SK-N-SH (cell line): ENCODE results near the gene TMEFF1.

Experiments
- CTCF ChIP-seq: fragments of 200-600 bp; sonication (generic); IDR thresholded peaks from 2 replicates; pipeline ENCODE4 v1.6.1; 2017; ENCODE audit warnings: antibody characterized with exemption, mild to moderate bottlenecking, moderate library complexity
- EZH2phosphoT487 ChIP-seq: fragments of 200-600 bp; sonication (generic); IDR thresholded peaks from 2 replicates; pipeline ENCODE4 v1.6.1; 2017; ENCODE audit warnings: low read depth, mixed run types, mild to moderate bottlenecking, antibody characterized with exemption, moderate library complexity, borderline replicate concordance
- FOXM1 ChIP-seq: IDR thresholded peaks from 2 replicates; pipeline ENCODE4 v1.4.0; 2012; ENCODE audit warnings: low read depth, mild to moderate bottlenecking
- GATA2 ChIP-seq: sonication (generic); formaldehyde crosslinking; IDR thresholded peaks from 2 replicates; pipeline ENCODE4 v1.5.0; 2020; ENCODE audit warnings: mild to moderate bottlenecking, missing genetic modification reagents
- JUND ChIP-seq: IDR thresholded peaks from 2 replicates; pipeline ENCODE4 v1.4.0; 2012
- RAD21 ChIP-seq: IDR thresholded peaks from 2 replicates; pipeline ENCODE4 v1.6.1; 2012; ENCODE audit warnings: mild to moderate bottlenecking, low read length
- RCOR1 ChIP-seq: fragments of 150-350 bp; IDR thresholded peaks from 2 replicates; pipeline ENCODE4 v1.6.1; 2017; ENCODE audit warnings: antibody characterized with exemption, low read length
- RXRA ChIP-seq: IDR thresholded peaks from 2 replicates; pipeline ENCODE4 v1.4.0; 2012; ENCODE audit warnings: low read depth, mild to moderate bottlenecking, borderline replicate concordance
- SMC3 ChIP-seq: IDR thresholded peaks from 2 replicates; pipeline ENCODE4 v1.6.1; 2012; ENCODE audit warnings: low read depth, low read length, improper control_type of control experiment
- TAF1 ChIP-seq: IDR thresholded peaks from 2 replicates; pipeline ENCODE4 v1.6.1; 2012; ENCODE audit warnings: low read depth, mild to moderate bottlenecking, low read length, moderate library complexity, borderline replicate concordance
- TF ChIP-seq, protein P1 (sequence below): IDR thresholded peaks from 2 replicates; pipeline ENCODE4 v1.4.0; 2012; ENCODE audit warnings: low read depth
- TF ChIP-seq, protein P2 (sequence below): fragments of 150-350 bp; IDR thresholded peaks from 2 replicates; pipeline ENCODE4 v1.6.1; 2017; ENCODE audit warnings: antibody characterized with exemption, low read length, low read depth, borderline replicate concordance
- TF ChIP-seq, protein P3 (sequence below): fragments of 150-350 bp; IDR thresholded peaks from 2 replicates; pipeline ENCODE4 v1.6.1; 2016; ENCODE audit warnings: mild to moderate bottlenecking, low read depth, low read length

DNA sequence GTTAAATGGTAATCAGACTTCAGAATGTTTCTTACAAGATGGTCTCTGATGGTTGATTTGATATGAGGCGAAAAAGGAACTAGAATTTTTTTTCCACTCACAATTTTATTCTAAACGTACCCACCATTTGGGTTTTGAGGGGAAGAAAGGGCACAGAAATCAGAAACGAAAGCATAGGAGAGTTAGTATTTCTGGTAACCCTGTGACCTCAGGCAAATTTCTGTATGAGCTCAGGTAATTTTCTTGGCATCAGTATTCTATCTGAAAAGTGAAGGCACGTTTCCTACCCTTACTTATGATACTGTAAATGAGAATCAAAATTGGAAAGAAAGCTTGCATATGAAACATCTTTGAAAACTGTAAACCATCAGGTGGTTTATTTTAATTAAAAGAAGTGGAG lies 26.5 kb downstream of the TMEFF1 start:
- no peak for TF ChIP-seq CTCF
- TF ChIP-seq EZH2phosphoT487, result no peak
- TF ChIP-seq JUND, result no peak
- no peak for TF ChIP-seq FOXM1
- TF ChIP-seq TAF1, result no peak
- TF ChIP-seq, protein P1, sequence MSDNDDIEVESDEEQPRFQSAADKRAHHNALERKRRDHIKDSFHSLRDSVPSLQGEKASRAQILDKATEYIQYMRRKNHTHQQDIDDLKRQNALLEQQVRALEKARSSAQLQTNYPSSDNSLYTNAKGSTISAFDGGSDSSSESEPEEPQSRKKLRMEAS, result no peak
- no peak for TF ChIP-seq SMC3
- no peak for TF ChIP-seq RCOR1
- TF ChIP-seq RXRA, result no peak
- TF ChIP-seq, protein P2, sequence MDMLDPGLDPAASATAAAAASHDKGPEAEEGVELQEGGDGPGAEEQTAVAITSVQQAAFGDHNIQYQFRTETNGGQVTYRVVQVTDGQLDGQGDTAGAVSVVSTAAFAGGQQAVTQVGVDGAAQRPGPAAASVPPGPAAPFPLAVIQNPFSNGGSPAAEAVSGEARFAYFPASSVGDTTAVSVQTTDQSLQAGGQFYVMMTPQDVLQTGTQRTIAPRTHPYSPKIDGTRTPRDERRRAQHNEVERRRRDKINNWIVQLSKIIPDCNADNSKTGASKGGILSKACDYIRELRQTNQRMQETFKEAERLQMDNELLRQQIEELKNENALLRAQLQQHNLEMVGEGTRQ, result no peak
- TF ChIP-seq, protein P3, sequence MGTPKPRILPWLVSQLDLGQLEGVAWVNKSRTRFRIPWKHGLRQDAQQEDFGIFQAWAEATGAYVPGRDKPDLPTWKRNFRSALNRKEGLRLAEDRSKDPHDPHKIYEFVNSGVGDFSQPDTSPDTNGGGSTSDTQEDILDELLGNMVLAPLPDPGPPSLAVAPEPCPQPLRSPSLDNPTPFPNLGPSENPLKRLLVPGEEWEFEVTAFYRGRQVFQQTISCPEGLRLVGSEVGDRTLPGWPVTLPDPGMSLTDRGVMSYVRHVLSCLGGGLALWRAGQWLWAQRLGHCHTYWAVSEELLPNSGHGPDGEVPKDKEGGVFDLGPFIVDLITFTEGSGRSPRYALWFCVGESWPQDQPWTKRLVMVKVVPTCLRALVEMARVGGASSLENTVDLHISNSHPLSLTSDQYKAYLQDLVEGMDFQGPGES, result no peak
- TF ChIP-seq RAD21, result no peak
- no peak for TF ChIP-seq GATA2 (CRISPR knock-in tag)
